K562 (cell line): ENCODE measurements around the gene ADAMTS10. TPM values are rescaled to one million over a fixed set of nuclear protein-coding genes. Genes with fewer than 3 reads are reported as not detected.

Experiments
- CCNT2 ChIP-seq: IDR thresholded peaks from 2 replicates; pipeline ENCODE4 v1.6.1; 2011; ENCODE audit warnings: borderline replicate concordance, low read depth, mild to moderate bottlenecking, moderate library complexity, mixed read lengths, low read length; ENCODE audit not compliant: insufficient read length; ENCODE audit errors: extremely low read depth
- CHD2 ChIP-seq: IDR thresholded peaks from 2 replicates; pipeline ENCODE4 v1.6.1; 2011; ENCODE audit warnings: low read depth, low read length
- HDAC8 ChIP-seq: fragments of 450-650 bp; IDR thresholded peaks from 2 replicates; pipeline ENCODE4 v1.6.1; 2016; ENCODE audit warnings: mild to moderate bottlenecking, missing genetic modification characterization, moderate library complexity, missing compliant biosample characterization
- HNRNPLL ChIP-seq: fragments of 200-400 bp; formaldehyde crosslinking; IDR thresholded peaks from 2 replicates; pipeline ENCODE4 v1.6.1; 2017; ENCODE audit warnings: low read length, low read depth, mild to moderate bottlenecking; ENCODE audit not compliant: poor library complexity, severe bottlenecking
- KLF6 ChIP-seq: fragments of 250-450 bp; sonication (Bioruptor Pico); IDR thresholded peaks from 2 replicates; pipeline ENCODE4 v1.4.0; 2020; ENCODE audit warnings: mild to moderate bottlenecking, moderate library complexity, borderline replicate concordance
- L3MBTL2 ChIP-seq: fragments of 450-650 bp; IDR thresholded peaks from 2 replicates; pipeline ENCODE4 v1.6.1; 2016; ENCODE audit warnings: mild to moderate bottlenecking, moderate library complexity
- MAZ ChIP-seq, 2 experiments: fragments of 450-650 bp in 1 of 2; sonication (generic) in 1 of 2; formaldehyde crosslinking; IDR thresholded peaks in 1 of 2; conservative IDR thresholded peaks in 1 of 2; 2 replicates each; pipeline versions ENCODE4 v1.4.0 to v1.5.0; 2020; ENCODE audit warnings: mild to moderate bottlenecking in 1 of 2, missing genetic modification reagents in 1 of 2
- POLR2B ChIP-seq: fragments of 450-650 bp; IDR thresholded peaks from 2 replicates; pipeline ENCODE4 v1.6.1; 2018; ENCODE audit warnings: low read depth; ENCODE audit not compliant: partially characterized antibody
- ZNF133 ChIP-seq: fragments of 250-450 bp; sonication (Bioruptor Pico); IDR thresholded peaks from 2 replicates; pipeline ENCODE4 v1.4.0; 2020; ENCODE audit warnings: mild to moderate bottlenecking
- ZNF140 ChIP-seq: fragments of 250-450 bp; sonication (Bioruptor Pico); IDR thresholded peaks from 2 replicates; pipeline ENCODE4 v1.8.0; 2021; ENCODE audit warnings: moderate library complexity, mild to moderate bottlenecking, inconsistent platforms
- ZNF316 ChIP-seq: fragments of 450-650 bp; IDR thresholded peaks from 2 replicates; pipeline ENCODE4 v1.6.1; 2016
- ZNF695 ChIP-seq: fragments of 450-650 bp; formaldehyde crosslinking; IDR thresholded peaks from 2 replicates; pipeline ENCODE4 v1.4.0; 2020; ENCODE audit warnings: mild to moderate bottlenecking, moderate library complexity
- polyA plus RNA-seq, 8 experiments: library from polyadenylated mRNA; depleted of rRNA in 4 of 8; stranded (reverse) in 5 of 8; unstranded in 3 of 8; fragments of >200 nt; fragmentation: Nextera tagmentation in 2 of 8; fragmentation: Illumina TruSeq in 1 of 8; extraction: Ambion mirVana in 2 of 8; extraction: Trizol in 1 of 8; gene quantifications; 2 replicates each; pipeline versions ENCODE4 v1.2.1 to v1.2.3, GENCODE V29; 2011 to 2014; ENCODE audit warnings: inconsistent platforms in 1 of 8, missing spikeins in 1 of 8
- total RNA-seq, 7 experiments: library from RNA; depleted of rRNA in 6 of 7; stranded (reverse); fragments of >200 nt in 6 of 7; fragmentation: Illumina TruSeq in 2 of 7; extraction: Trizol in 2 of 7; gene quantifications; 2 replicates each; pipeline versions ENCODE4 v1.2.1 to v1.2.3, GENCODE V29; 2011 to 2021; ENCODE audit warnings: low replicate concordance in 1 of 7
- TF ChIP-seq, protein P1 (sequence below): sonication (generic); formaldehyde crosslinking; IDR thresholded peaks from 2 replicates; pipeline ENCODE4 v1.9.0; 2022; ENCODE audit warnings: mild to moderate bottlenecking, missing genetic modification reagents
- TF ChIP-seq, protein P2 (sequence below), 2 experiments: fragments of 450-650 bp in 1 of 2; sonication (generic) in 1 of 2; formaldehyde crosslinking in 1 of 2; IDR thresholded peaks; 2 replicates each; pipeline versions ENCODE4 v1.7.1 to v1.9.0; 2016 to 2022; ENCODE audit warnings: inconsistent platforms in 1 of 2, mild to moderate bottlenecking in 1 of 2, missing genetic modification reagents in 1 of 2

ADAMTS10 gene
- total and polyA plus RNA-seq, 9 of the 15 experiments (the other 6 are each of a cell fraction or from before 2014, with no cell fraction given), result 0.33 to 1.8 (median 0.57) TPM; not detected in 4

DNA sequence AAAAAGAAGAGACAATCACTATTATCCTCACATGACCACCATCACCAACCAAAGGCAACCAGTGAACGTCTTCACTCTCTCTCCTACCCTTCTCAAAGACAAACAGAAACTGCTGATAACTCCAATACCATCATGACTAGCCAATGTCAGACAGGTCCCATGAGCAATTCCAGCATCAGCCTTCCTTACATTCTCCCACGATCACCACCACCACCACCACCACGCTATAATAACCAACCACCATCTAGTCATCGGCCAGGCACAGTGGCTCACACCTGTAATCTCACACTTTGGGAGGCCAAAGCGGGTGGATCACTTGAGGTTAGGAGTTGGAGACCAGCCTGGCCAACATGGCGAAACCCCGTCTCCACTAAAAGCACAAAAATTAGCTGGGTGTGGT, 37.2 kb downstream of the ADAMTS10 start (continued):
- TF ChIP-seq ZNF316, result peak; percentile 43; the same call in 1 of the 2 replicates
- TF ChIP-seq CCNT2, result no peak
- TF ChIP-seq, protein P1, sequence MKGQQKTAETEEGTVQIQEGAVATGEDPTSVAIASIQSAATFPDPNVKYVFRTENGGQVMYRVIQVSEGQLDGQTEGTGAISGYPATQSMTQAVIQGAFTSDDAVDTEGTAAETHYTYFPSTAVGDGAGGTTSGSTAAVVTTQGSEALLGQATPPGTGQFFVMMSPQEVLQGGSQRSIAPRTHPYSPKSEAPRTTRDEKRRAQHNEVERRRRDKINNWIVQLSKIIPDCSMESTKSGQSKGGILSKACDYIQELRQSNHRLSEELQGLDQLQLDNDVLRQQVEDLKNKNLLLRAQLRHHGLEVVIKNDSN (CRISPR knock-in tag), result no peak
- no peak for TF ChIP-seq ZNF133
- TF ChIP-seq, protein P2, sequence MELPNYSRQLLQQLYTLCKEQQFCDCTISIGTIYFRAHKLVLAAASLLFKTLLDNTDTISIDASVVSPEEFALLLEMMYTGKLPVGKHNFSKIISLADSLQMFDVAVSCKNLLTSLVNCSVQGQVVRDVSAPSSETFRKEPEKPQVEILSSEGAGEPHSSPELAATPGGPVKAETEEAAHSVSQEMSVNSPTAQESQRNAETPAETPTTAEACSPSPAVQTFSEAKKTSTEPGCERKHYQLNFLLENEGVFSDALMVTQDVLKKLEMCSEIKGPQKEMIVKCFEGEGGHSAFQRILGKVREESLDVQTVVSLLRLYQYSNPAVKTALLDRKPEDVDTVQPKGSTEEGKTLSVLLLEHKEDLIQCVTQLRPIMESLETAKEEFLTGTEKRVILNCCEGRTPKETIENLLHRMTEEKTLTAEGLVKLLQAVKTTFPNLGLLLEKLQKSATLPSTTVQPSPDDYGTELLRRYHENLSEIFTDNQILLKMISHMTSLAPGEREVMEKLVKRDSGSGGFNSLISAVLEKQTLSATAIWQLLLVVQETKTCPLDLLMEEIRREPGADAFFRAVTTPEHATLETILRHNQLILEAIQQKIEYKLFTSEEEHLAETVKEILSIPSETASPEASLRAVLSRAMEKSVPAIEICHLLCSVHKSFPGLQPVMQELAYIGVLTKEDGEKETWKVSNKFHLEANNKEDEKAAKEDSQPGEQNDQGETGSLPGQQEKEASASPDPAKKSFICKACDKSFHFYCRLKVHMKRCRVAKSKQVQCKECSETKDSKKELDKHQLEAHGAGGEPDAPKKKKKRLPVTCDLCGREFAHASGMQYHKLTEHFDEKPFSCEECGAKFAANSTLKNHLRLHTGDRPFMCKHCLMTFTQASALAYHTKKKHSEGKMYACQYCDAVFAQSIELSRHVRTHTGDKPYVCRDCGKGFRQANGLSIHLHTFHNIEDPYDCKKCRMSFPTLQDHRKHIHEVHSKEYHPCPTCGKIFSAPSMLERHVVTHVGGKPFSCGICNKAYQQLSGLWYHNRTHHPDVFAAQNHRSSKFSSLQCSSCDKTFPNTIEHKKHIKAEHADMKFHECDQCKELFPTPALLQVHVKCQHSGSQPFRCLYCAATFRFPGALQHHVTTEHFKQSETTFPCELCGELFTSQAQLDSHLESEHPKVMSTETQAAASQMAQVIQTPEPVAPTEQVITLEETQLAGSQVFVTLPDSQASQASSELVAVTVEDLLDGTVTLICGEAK (IDR thresholded peaks at IDR 0.05), result no peak
- TF ChIP-seq, protein P2 (CRISPR knock-in tag; IDR thresholded peaks at IDR 0.05), result no peak
- TF ChIP-seq ZNF695 (CRISPR knock-in tag), result no peak
- no peak for TF ChIP-seq HNRNPLL
- no peak for TF ChIP-seq ZNF140 (CRISPR knock-in tag)
- TF ChIP-seq KLF6 (CRISPR knock-in tag), result no peak
- TF ChIP-seq POLR2B, result no peak
- TF ChIP-seq L3MBTL2, result no peak
- no peak for TF ChIP-seq MAZ (CRISPR knock-in tag; conservative IDR thresholded peaks at IDR 0.05 in 1 of 2, IDR thresholded peaks at IDR 0.05 in 1 of 2)
- TF ChIP-seq CHD2, result no peak
- no peak for TF ChIP-seq HDAC8 (tag)
